IMR-90 (cell line): Measurements from ENCODE around the gene CCDC152. TPM values are rescaled to one million over a fixed set of nuclear protein-coding genes. Genes with fewer than 3 reads are reported as not detected.

Source experiments
- ATAC-seq: fragments of 200-7000 bp; cut with Tn5 transposase; 2 replicates; pipeline ENCODE4 v1.9.1; 2020; ENCODE audit warnings: low read depth, mild to moderate bottlenecking, moderate library complexity
- BruUV-seq: library from RNA; stranded (reverse); fragments of 400-500 nt; replicated peaks from 2 replicates; lab custom pipeline; 2021; lab: Mats Ljungman, UMichigan
- CTCF ChIA-PET: fragments of 300-600 bp; formaldehyde crosslinking; extraction: SDS; loops from one replicate; lab custom pipeline; 2021; ENCODE audit warnings: antibody characterized with exemption; lab: Yijun Ruan, JAX
- POLR2A ChIA-PET: fragments of 300-600 bp; sonication (Branson Sonifier 250); formaldehyde crosslinking; loops from one replicate; lab custom pipeline; 2022; ENCODE audit warnings: antibody characterized with exemption; ENCODE audit not compliant: unreplicated experiment; lab: Charles Lee
- DNase-seq: peaks from one replicate; pipeline ENCODE4 v3.0.0; 2013
- H2AFZ ChIP-seq: replicated peaks from 2 replicates; pipeline ENCODE3; 2013; ENCODE audit warnings: low read length, mild to moderate bottlenecking; ENCODE audit not compliant: poor library complexity
- H2AK5ac ChIP-seq: 2 replicates; pipeline ENCODE4 v1.6.1; 2013; ENCODE audit warnings: low read depth, low read length, inconsistent platforms
- H2AK9ac ChIP-seq: replicated peaks from 2 replicates; pipeline ENCODE3; 2013; ENCODE audit warnings: mild to moderate bottlenecking, low read depth, low read length, moderate library complexity; ENCODE audit not compliant: poor library complexity
- H2BK120ac ChIP-seq: 2 replicates; pipeline ENCODE4 v1.6.1; 2013; ENCODE audit warnings: low read depth, low read length, inconsistent platforms
- H2BK15ac ChIP-seq: 3 replicates; pipeline ENCODE4 v1.6.1; 2013; ENCODE audit warnings: low read depth, low read length, inconsistent platforms
- H2BK20ac ChIP-seq: 2 replicates; pipeline ENCODE4 v1.6.1; 2013; ENCODE audit warnings: low read depth, mild to moderate bottlenecking, inconsistent platforms, low read length, moderate library complexity
- H2BK5ac ChIP-seq: 2 replicates; pipeline ENCODE4 v1.6.1; 2013; ENCODE audit warnings: mild to moderate bottlenecking, low read depth, low read length, inconsistent platforms; ENCODE audit not compliant: poor library complexity, severe bottlenecking
- H3K14ac ChIP-seq: replicated peaks from 2 replicates; pipeline ENCODE4 v1.6.1; 2013; ENCODE audit warnings: low read depth, low read length, inconsistent platforms
- H3K18ac ChIP-seq: 2 replicates; pipeline ENCODE4 v1.6.1; 2013; ENCODE audit warnings: low read depth, low read length, control low read depth
- H3K23ac ChIP-seq: 2 replicates; pipeline ENCODE4 v1.6.1; 2013; ENCODE audit warnings: low read depth, low read length, inconsistent platforms
- H3K27ac ChIP-seq: 2 replicates; pipeline ENCODE4 v1.5.1; 2013; ENCODE audit warnings: mild to moderate bottlenecking, control low read depth, low read length; ENCODE audit not compliant: insufficient read depth
- H3K27me3 ChIP-seq: 2 replicates; pipeline ENCODE4 v1.6.1; 2013; ENCODE audit warnings: low read length; ENCODE audit not compliant: control insufficient read depth, insufficient read depth
- H3K36me3 ChIP-seq: 2 replicates; pipeline ENCODE4 v1.6.1; 2013; ENCODE audit warnings: low read length, mixed read lengths; ENCODE audit not compliant: control insufficient read depth, insufficient read depth
- H3K4ac ChIP-seq: 2 replicates; pipeline ENCODE4 v1.6.1; 2013; ENCODE audit warnings: low read depth, low read length, inconsistent platforms
- H3K4me1 ChIP-seq: 2 replicates; pipeline ENCODE4 v1.6.1; 2013; ENCODE audit warnings: low read length, mixed read lengths; ENCODE audit not compliant: control insufficient read depth, insufficient read depth
- H3K4me2 ChIP-seq: 2 replicates; pipeline ENCODE4 v1.6.1; 2013; ENCODE audit warnings: low read depth, mild to moderate bottlenecking, control low read depth, low read length, moderate library complexity
- H3K4me3 ChIP-seq: 2 replicates; pipeline ENCODE4 v1.5.1; 2013; ENCODE audit warnings: low read depth, mild to moderate bottlenecking, control low read depth, low read length, moderate library complexity; ENCODE audit not compliant: insufficient read depth
- H3K56ac ChIP-seq: 2 replicates; pipeline ENCODE4 v1.6.1; 2013; ENCODE audit warnings: low read length, inconsistent platforms; ENCODE audit not compliant: insufficient read depth; ENCODE audit errors: extremely low read depth
- H3K79me1 ChIP-seq, 2 experiments: 2 replicates each; pipeline ENCODE4 v1.6.1; 2013; ENCODE audit warnings: low read length in 2 of 2, inconsistent platforms in 1 of 2, low read depth in 1 of 2
- H3K9ac ChIP-seq: 2 replicates; pipeline ENCODE4 v1.6.1; 2013; ENCODE audit warnings: low read depth, low read length, control low read depth
- H3K9me1 ChIP-seq: 2 replicates; pipeline ENCODE4 v1.6.1; 2013; ENCODE audit warnings: low read length, inconsistent platforms; ENCODE audit not compliant: insufficient read depth
- H3K9me3 ChIP-seq: 2 replicates; pipeline ENCODE4 v1.6.1; 2013; ENCODE audit warnings: low read length; ENCODE audit not compliant: control insufficient read depth, insufficient read depth
- H4K20me1 ChIP-seq: 2 replicates; pipeline ENCODE4 v1.6.1; 2013; ENCODE audit warnings: low read length, inconsistent platforms; ENCODE audit not compliant: insufficient read depth
- H4K5ac ChIP-seq: 2 replicates; pipeline ENCODE4 v1.6.1; 2013; ENCODE audit warnings: mild to moderate bottlenecking, low read depth, low read length, control low read depth
- H4K8ac ChIP-seq, 2 experiments: 2 replicates each; pipeline ENCODE4 v1.6.1; 2013; ENCODE audit warnings: low read depth in 2 of 2, low read length in 2 of 2, control low read depth in 1 of 2, inconsistent platforms in 1 of 2
- H4K91ac ChIP-seq: 2 replicates; pipeline ENCODE4 v1.6.1; 2013; ENCODE audit warnings: low read depth, low read length, inconsistent platforms; ENCODE audit not compliant: insufficient read depth
- BHLHE40 ChIP-seq: fragments of 150-350 bp; IDR thresholded peaks from 2 replicates; pipeline ENCODE4 v1.6.1; 2016; ENCODE audit warnings: mild to moderate bottlenecking, low read depth, low read length
- CEBPB ChIP-seq: IDR thresholded peaks from 2 replicates; pipeline ENCODE4 v1.6.1; 2012; ENCODE audit warnings: low read depth, low read length, improper control_type of control experiment
- CHD1 ChIP-seq: IDR thresholded peaks from 2 replicates; pipeline ENCODE4 v1.6.1; 2012; ENCODE audit warnings: low read depth, low read length, improper control_type of control experiment
- FOS ChIP-seq: fragments of 150-350 bp; IDR thresholded peaks from 2 replicates; pipeline ENCODE4 v1.6.1; 2016; ENCODE audit warnings: low read depth, low read length
- MAZ ChIP-seq: IDR thresholded peaks from 2 replicates; pipeline ENCODE4 v1.6.1; 2012; ENCODE audit warnings: low read depth, mild to moderate bottlenecking, low read length, improper control_type of control experiment, moderate library complexity, borderline replicate concordance
- NFE2L2 ChIP-seq: fragments of 150-350 bp; IDR thresholded peaks from 2 replicates; pipeline ENCODE4 v1.6.1; 2016; ENCODE audit warnings: low read depth, mild to moderate bottlenecking, low read length
- POLR2A ChIP-seq: IDR thresholded peaks from 2 replicates; pipeline ENCODE4 v1.6.1; 2012; ENCODE audit warnings: mild to moderate bottlenecking, low read depth, low read length
- RAD21 ChIP-seq: IDR thresholded peaks from 2 replicates; pipeline ENCODE4 v1.6.1; 2012; ENCODE audit warnings: low read length, improper control_type of control experiment
- RCOR1 ChIP-seq: IDR thresholded peaks from 2 replicates; pipeline ENCODE4 v1.6.1; 2012; ENCODE audit warnings: mild to moderate bottlenecking, low read length, improper control_type of control experiment; ENCODE audit not compliant: insufficient replicate concordance
- RFX5 ChIP-seq: IDR thresholded peaks from 2 replicates; pipeline ENCODE4 v1.8.0; 2012; ENCODE audit warnings: low read depth, mild to moderate bottlenecking, low read length, moderate library complexity
- SMC3 ChIP-seq: fragments of 150-350 bp; IDR thresholded peaks from 2 replicates; pipeline ENCODE4 v1.6.1; 2016; ENCODE audit warnings: low read depth, mild to moderate bottlenecking, antibody characterized with exemption, low read length, moderate library complexity
- WGBS, 2 experiments: methylation state at CpG; one replicate each; pipeline versions ENCODE4 v1.1.5 to v1.1.7; 2013; ENCODE audit warnings: missing lambda C conversion rate in 2 of 2; ENCODE audit not compliant: insufficient read length in 1 of 2; ENCODE audit errors: extremely low coverage in 2 of 2; 5-methylcytosine and 5-hydroxymethylcytosine counted together
- dilution Hi-C: fragments of 300-500 bp; cut with HindIII; formaldehyde crosslinking; loops from one replicate; pipeline ENCODE4 v1.14.3; 2018; ENCODE audit warnings: low sequenced_read_pairs; ENCODE audit not compliant: unreplicated experiment
- in situ Hi-C: fragments of 300-500 bp; cut with MboI; formaldehyde crosslinking; loops from 3 replicates; pipeline ENCODE4 v1.14.3; 2019; ENCODE audit warnings: low sequenced_read_pairs, inconsistent platforms, mixed read lengths
- intact Hi-C: fragments of 100-400 bp; cut with micrococcal nuclease; formaldehyde crosslinking; loops from 2 replicates; pipeline ENCODE4 v1.10.0; 2022
- polyA plus RNA-seq, 3 experiments: library from polyadenylated mRNA; depleted of rRNA; stranded (reverse); fragments of >200 nt; gene quantifications; 2 replicates each; pipeline ENCODE4 v1.2.3, GENCODE V29; 2012; ENCODE audit warnings: low replicate concordance in 1 of 3
- total RNA-seq: library from RNA; depleted of rRNA; stranded (reverse); fragments of >200 nt; gene quantifications from 2 replicates; pipeline ENCODE4 v1.2.3, GENCODE V29; 2012
- TF ChIP-seq, protein P1 (sequence below): fragments of 150-350 bp; IDR thresholded peaks from 2 replicates; pipeline ENCODE4 v1.6.1; 2017; ENCODE audit warnings: mild to moderate bottlenecking, antibody characterized with exemption, low read length, low read depth
- TF ChIP-seq, protein P2 (sequence below): conservative IDR thresholded peaks from 2 replicates; pipeline ENCODE4 v1.5.1; 2012; ENCODE audit warnings: mild to moderate bottlenecking, low read depth, low read length, improper control_type of control experiment
- TF ChIP-seq, protein P3 (sequence below): fragments of 150-350 bp; IDR thresholded peaks from 2 replicates; pipeline ENCODE4 v1.6.1; 2016; ENCODE audit warnings: low read depth, mild to moderate bottlenecking, low read length, moderate library complexity, borderline replicate concordance

Gene CCDC152
- total and polyA plus RNA-seq, 2 of the 4 experiments (the other 2 are of a cell fraction): 0.87 to 0.90 TPM

DNA sequence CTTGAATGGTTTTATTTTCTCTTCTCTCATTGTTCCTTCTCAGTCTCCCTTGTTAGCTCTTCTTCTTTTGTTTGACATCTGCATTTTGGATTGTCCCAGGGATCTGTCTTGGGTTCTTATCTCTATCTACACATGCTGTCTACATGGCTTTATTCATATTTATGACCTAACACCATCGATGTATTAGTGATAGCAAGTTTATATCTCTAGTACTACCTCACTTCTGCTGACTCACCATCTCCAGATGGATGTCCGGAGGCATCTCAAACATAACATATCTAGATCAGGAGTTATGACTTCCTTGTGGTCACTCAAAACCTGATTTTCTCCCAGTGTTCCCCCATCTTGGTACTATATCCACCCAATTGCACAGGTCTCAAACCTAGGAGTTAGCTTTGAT is 74.3 kb downstream of the CCDC152 start:
- intact Hi-C loops (loop anchor here (10.0 kb wide), 1 partner anchor 1164 kb away; no protein-coding TSS in a partner anchor), dilution Hi-C loops (no loop called here), in situ Hi-C loops (no loop called here)
- H3K36me3 ChIP-seq: no peaks in the 10 kb centered on the region
- no peak overlapping the region for H4K5ac ChIP-seq
- no peak overlapping the region for H2BK15ac ChIP-seq
- POLR2A ChIA-PET: no interaction called here
- H3K18ac ChIP-seq: no peak overlapping the region
- H4K20me1 ChIP-seq: no peaks in the 10 kb centered on the region
- H3K9ac ChIP-seq: no peak overlapping the region
- H3K4me2 ChIP-seq: no peak overlapping the region
- no CpG with 5 or more reads among the region's 2 CpGs for WGBS, 2 experiments
- H2AK9ac ChIP-seq: no peak overlapping the region
- 0 out of 2 replicates have a peak, but pooled peaks cover 2% of the 10 kb centered on the region for H3K27me3 ChIP-seq
- no peak overlapping the region for H3K23ac ChIP-seq
- H2BK5ac ChIP-seq: no peak overlapping the region
- H4K91ac ChIP-seq: no peak overlapping the region
- H3K56ac ChIP-seq: no peak overlapping the region
- no peak overlapping the region for H2AFZ ChIP-seq
- no peaks in the 10 kb centered on the region; the same call in 1 of the 2 replicates for H3K9me1 ChIP-seq
- no peaks in the 10 kb centered on the region for H3K9me3 ChIP-seq
- H2BK120ac ChIP-seq: no peak overlapping the region
- H2BK20ac ChIP-seq: no peak overlapping the region
- BruUV-seq: no TSS peak
- H3K4me3 ChIP-seq: no peak overlapping the region
- TF ChIP-seq MAZ (no peak), POLR2A (no peak), BHLHE40 (no peak), RAD21 (no peak), NFE2L2 (no peak), RFX5 (no peak), CEBPB (no peak), RCOR1 (no peak), SMC3 (no peak), CHD1 (no peak), FOS (no peak)
- TF ChIP-seq, protein P1, sequence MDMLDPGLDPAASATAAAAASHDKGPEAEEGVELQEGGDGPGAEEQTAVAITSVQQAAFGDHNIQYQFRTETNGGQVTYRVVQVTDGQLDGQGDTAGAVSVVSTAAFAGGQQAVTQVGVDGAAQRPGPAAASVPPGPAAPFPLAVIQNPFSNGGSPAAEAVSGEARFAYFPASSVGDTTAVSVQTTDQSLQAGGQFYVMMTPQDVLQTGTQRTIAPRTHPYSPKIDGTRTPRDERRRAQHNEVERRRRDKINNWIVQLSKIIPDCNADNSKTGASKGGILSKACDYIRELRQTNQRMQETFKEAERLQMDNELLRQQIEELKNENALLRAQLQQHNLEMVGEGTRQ: no peak
- TF ChIP-seq, protein P2, sequence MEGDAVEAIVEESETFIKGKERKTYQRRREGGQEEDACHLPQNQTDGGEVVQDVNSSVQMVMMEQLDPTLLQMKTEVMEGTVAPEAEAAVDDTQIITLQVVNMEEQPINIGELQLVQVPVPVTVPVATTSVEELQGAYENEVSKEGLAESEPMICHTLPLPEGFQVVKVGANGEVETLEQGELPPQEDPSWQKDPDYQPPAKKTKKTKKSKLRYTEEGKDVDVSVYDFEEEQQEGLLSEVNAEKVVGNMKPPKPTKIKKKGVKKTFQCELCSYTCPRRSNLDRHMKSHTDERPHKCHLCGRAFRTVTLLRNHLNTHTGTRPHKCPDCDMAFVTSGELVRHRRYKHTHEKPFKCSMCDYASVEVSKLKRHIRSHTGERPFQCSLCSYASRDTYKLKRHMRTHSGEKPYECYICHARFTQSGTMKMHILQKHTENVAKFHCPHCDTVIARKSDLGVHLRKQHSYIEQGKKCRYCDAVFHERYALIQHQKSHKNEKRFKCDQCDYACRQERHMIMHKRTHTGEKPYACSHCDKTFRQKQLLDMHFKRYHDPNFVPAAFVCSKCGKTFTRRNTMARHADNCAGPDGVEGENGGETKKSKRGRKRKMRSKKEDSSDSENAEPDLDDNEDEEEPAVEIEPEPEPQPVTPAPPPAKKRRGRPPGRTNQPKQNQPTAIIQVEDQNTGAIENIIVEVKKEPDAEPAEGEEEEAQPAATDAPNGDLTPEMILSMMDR: no peak
- TF ChIP-seq, protein P3, sequence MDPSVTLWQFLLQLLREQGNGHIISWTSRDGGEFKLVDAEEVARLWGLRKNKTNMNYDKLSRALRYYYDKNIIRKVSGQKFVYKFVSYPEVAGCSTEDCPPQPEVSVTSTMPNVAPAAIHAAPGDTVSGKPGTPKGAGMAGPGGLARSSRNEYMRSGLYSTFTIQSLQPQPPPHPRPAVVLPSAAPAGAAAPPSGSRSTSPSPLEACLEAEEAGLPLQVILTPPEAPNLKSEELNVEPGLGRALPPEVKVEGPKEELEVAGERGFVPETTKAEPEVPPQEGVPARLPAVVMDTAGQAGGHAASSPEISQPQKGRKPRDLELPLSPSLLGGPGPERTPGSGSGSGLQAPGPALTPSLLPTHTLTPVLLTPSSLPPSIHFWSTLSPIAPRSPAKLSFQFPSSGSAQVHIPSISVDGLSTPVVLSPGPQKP: no peak
- DNase-seq: no peak
- H3K27ac ChIP-seq: no peak overlapping the region
- H3K14ac ChIP-seq: no peak overlapping the region
- CTCF ChIA-PET: no interaction called here
- ATAC-seq: no peak
- H4K8ac ChIP-seq: no peak overlapping the region
- H2AK5ac ChIP-seq: no peak overlapping the region
- H3K79me1 ChIP-seq: no peaks in the 10 kb centered on the region
- no peaks in the 10 kb centered on the region for H3K4me1 ChIP-seq
- H3K4ac ChIP-seq: no peak overlapping the region
